GM10266 (cell line): Measurements from ENCODE around the gene NEGR1.
"Not testable (repeated sequence)": the region's sequence is repeated elsewhere in the genome, so short reads cannot be mapped to it uniquely, and the experiment has no call there.

Source experiments
- DNase-seq: peaks from one replicate; pipeline ENCODE4 v3.0.0; 2012; ENCODE audit errors: extremely low spot score
- CTCF ChIP-seq: IDR thresholded peaks from 2 replicates; pipeline ENCODE4 v1.5.1; 2012; ENCODE audit warnings: mild to moderate bottlenecking, low read depth; ENCODE audit not compliant: control insufficient read depth, insufficient read depth; ENCODE audit errors: missing control alignments

Gene NEGR1

DNA sequence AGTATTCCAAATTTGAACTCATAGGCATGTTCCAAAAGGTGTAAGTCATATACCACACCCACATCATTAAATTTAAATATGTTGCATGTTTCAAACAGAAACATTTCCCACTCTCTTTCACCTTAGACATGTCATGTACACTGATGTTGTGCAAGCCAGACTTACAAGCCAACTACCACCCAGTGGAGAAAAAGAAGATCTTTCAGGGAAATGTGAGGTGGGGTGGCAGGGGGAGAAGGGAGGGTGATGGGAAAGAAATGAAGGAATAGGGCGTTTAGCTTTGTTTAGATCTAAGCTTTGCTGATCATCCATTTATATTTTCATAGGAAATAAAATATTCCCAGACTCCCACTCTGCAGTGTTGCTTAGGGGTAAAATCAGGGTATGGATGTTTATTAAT, 1.6 kb downstream of the NEGR1 start:
- DNase-seq, result no peak
- TF ChIP-seq CTCF, result no peak

- TF ChIP-seq CTCF, result no peak
- DNase-seq, result no peak
These were observed 2.2 kb downstream of the NEGR1 start for GRCh38 chr1:72280131-72280530.

DNA sequence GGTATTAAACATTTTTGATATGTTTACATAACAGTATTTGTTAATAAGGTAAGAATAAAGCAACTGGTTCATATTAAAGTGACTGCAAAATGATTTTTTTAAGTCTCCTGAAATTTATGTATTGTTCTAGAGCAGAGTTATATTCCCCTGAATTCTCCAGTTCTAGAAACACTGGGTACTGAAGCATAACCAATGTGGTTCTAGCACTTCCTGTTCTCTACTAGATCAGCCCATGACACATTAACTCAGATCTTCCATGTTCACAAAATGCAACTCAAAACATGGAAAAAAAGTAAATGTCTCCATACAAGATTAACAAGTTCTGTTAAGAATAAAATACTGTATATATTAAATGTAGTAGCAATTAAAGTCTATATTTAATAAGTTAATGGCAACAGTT, 3.9 kb downstream of the NEGR1 start:
- DNase-seq, result no peak
- no peak for TF ChIP-seq CTCF

DNA sequence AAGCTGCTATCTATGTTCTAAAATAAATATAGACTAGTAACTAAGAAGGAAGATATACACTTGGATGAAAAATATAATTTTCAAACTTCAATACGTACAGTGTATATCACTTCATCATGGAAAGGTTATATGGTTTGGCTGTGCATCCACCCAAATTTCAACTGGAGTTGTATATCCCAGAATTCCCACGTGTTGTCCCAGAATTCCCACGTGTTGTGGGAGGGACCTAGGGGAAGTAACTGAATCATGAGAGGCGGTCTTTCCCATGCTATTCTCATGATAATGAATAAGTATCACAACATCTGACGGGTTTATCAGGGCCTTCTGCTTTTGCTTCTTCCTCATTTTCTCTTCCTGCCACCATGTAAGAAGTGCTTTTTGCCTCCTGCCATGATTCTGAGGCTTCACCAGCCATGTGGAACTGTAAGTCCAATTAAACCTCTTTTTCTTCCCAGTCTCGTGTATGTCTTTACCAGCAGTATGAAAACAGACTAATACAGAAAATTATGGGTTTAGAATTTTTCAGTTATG, 10.7 kb downstream of the NEGR1 start:
- no peak for TF ChIP-seq CTCF
- DNase-seq, result no peak

- TF ChIP-seq CTCF, result no peak
- no peak for DNase-seq
These were observed 19.6 kb downstream of the NEGR1 start for GRCh38 chr1:72262735-72263134.

DNA sequence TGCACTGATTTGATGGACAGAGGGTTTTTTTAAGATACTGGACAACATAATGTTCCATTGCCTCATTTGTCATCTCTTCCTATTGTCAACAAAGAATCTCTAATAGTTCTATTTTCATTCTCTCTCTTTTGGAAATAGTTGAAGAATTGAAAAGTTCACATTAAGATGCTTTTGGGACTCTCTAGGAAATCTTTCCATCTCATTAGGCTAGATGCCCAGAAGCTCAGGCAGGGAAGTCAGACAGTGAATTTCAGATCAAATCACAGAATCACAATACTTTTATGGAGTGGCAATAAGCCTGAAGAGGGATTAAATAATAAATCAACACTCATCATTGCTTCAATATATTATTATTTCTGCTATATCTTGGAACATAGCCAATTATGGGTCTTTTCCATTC, 29.2 kb downstream of the NEGR1 start:
- no peak for TF ChIP-seq CTCF
- no peak for DNase-seq

DNA sequence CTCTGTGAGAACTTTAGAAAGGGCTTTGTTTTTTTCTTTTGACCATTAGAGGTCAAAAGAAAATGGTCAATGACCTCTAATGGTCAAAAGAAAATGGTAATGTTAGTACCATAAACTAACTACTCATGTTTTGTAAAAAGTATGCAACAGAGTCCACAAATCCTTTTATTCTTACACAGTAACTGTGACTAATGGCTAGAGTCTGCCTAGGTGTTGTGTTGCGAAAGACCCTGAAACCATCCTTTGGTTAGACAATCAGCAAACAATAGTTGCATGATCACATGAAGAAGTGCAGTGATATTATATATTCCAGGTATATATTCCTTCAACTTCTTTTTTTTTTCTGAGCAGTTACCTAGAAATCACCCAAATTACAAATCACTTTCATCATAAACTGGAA, 40.9 kb downstream of the NEGR1 start:
- no peak for DNase-seq
- TF ChIP-seq CTCF, result no peak

- DNase-seq, result not testable (repeated sequence)
These were observed 46.4 kb downstream of the NEGR1 start for GRCh38 chr1:72235931-72236330.
